8988T (cell line): Measurements from ENCODE around the gene PHKG1.
A peak's percentile ranks its signal among the peaks of the same experiment; 100 is the strongest.
"Not testable (repeated sequence)": the region's sequence is repeated elsewhere in the genome, so short reads cannot be mapped to it uniquely, and the experiment has no call there.

Source experiments
- DNase-seq: peaks from one replicate; pipeline ENCODE4 v3.0.0; 2011

The PHKG1 gene

DNA sequence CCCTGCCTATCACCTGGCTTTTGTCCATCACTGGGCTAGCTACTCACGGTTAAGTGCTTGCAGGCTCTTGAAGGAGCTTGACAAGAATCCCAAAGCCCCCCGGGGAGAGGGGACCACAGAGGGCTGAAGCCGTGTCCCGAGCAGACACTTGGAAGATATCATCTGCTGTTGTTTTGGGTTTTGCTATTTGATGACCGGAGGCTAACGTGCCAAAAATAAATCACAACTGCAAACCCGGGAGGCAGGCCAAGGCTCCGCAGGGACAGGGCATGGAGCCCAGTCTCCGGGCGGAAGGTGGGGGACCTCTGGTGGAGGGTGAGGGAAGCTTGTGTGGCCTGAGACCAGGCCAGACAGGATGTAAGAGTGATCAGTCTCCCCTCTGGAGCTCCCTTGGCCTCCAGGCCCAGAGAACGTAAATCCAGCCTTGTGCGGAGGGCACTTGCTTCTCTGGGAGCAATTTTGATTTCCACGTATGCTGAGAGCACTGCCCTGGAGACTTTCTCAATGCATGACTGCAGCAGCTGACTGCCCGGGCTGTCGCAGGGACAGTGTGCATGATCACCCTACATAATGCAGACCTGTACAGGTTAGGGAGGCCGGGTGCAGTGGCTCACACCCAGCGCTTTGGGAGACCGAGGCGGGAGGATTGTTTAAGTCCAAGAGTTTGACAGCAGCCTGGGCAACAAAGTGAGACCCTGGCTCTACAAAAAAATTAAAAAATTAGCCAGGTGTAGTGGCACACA lies at the start of gene PHKG1:
Gene PHKG1 (minus strand): TSS at position 164 of the 743 bp plus-strand sequence. CDS start 4,011 bp downstream, outside the sequence.
- DNase-seq = peak; percentile 29

DNA sequence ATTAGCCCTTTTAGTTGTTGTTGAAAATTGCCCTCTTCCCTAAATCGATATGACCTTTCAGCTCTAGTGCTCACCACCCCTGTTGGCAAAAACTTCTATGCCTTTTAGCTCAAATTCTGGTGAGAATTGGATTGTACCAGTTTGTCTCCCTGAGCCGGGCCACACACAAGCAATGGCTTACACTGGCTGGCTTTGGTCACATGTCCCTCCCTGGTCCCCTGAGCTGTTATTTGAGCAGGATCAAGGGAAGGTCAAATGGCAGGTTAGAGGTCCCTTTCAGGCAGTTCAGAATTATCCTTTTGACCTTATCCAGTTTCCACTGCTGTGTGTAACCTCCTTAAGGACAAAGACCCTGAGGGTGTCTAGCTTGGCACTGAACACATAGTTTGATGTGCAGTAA lies 38.3 kb upstream of the PHKG1 start:
- DNase-seq = not testable (repeated sequence)

DNA sequence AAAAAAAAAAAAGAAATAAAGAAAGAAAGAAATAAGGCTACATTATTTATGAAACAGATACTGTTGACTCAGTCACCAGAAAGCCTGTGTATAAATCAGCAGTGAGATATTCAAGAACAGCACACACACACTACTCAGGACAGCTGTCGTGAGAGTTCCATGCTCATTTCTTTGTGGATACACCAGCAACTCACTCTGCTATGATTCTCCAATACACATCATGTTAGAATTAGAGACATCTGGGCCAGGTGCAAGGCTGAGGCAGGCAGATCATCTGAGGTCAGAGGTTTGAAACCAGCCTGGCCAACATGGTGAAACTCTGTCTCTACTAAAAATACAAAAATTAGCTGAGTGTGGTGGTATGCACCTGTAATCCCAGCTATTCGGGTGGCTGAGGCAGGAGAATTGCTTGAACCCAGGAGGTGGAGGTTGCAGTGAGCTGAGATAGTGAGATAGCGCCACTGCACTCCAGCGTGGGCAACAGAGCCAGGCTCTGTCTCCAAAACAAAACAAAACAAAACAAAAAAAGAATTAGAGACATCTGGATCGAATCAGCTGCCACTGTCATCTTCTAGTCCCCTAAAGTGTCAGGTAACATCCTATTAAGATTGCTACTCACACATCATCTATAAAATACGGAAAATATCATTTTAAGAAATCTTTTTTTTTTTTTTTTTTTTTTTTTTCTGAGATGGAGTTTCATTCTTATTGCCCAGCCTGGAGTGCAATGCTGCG lies 34.7 kb upstream of the PHKG1 start:
- DNase-seq = no peak

DNA sequence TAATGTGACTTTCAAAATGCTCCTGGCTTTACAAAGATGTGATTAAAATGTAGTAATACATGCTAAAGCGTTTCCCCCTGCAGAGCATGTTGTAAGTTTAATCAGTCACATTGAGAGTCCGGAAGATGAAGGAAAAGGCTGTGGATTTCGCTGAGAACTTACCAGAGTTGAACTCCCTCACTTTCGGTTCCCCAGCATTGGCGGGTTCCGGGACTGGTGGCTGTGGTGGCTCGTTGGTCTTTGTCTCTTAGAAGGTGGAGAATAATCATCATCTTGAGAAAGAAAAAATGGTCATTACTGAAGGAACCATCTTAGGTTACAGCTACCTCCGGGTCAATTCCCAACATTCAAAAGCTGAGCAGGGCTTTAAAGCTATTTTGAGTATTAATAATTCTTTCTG lies 33.1 kb upstream of the PHKG1 start:
- DNase-seq = no peak

DNA sequence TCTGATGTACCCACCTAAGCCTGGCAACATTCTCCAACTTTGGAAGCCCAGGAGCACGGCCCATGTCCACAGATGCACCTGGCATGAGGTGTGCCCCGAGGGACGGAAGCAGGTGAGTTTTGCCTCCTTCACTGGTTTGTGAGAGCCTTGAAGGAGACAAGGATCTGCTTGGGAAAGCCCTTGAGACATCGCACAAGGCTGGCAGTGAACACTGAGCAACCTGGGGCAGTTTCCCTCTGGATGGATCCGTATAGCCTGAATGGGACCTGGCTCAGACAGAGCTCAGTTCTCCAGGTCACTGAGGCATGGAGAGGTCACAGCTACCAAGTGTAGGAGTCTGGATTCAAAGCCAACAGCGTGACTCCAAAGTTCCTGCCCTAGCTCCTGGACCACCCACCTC lies 32.2 kb upstream of the PHKG1 start:
- DNase-seq = no peak

DNA sequence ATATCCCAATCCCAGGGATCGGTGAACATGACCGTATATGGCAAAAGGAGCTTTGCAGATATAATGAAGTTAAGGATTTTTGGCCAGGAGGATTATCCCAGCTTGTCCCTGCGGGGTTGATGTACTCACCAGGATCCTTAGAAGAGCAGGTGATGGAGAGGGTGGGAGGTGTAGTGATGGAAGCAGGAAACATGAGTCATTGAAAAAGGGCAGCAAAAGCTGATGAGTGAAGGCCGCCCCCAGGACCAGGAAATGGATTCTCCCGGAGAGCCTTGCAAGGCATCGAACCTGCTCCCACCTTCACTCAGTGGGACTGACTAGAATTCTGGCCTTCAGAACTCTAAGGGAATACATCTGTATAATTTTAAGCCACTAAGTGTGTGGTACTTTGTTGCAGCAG lies 28.7 kb upstream of the PHKG1 start:
- no peak for DNase-seq

DNA sequence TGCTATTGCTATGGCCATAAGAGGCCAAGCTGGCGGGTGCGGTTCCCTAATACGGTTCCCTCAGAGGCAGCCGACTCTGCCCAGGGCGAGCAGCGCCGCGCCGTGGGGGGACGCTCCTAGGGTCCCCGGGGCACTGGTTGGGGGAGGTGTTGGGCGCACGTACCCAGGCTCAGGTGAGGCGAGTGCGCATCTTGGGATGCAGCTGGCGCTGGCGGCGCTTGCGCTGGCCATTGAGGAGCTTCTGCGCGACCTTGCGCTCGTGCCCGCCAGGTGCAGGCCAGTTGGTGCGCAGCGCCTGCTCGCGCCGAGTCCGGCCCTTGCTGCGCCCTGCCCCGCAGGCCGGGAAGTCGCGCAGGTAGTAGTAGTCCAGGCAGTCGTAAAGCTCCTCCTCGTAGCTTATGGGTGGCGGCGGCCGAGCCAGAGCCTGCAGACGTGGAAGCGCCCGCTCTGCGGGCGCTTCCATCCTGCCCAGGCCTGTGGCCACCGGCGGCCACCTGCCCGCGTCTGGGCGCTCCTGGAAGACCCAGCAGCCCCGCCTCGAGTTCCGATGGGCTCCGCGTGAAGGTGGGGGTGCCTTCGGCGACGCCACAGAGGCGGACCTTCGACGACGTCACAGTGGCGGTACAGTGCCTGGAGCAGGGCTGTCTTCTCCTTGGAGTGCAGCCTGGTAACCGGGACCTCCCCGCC lies 23.2 kb upstream of the PHKG1 start, which contains the start of gene NUPR2:
Gene NUPR2 (minus strand): TSS at position 566 of the 687 bp plus-strand sequence. CDS start 103 bp downstream, at position 463.
- DNase-seq = no peak

DNA sequence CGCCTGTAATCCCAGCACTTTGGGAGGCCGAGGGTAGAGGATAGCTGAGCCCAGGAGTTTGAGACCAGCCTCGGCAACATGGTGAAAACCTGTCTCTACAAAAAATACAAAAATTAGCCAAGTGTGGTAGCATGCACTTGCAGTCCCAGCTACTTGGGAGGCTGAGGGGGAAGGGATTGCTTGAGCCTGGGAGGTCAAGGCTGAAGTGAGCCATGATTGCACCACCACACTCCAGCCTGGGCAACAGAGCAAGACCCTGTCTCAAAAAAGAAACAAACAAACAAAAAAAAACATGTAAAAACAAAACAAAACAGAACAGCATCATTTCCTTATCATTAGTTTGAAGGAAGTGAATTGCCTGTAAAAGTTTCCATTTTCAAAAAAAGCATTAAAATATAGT lies 19.5 kb upstream of the PHKG1 start:
- not testable (repeated sequence) for DNase-seq

DNA sequence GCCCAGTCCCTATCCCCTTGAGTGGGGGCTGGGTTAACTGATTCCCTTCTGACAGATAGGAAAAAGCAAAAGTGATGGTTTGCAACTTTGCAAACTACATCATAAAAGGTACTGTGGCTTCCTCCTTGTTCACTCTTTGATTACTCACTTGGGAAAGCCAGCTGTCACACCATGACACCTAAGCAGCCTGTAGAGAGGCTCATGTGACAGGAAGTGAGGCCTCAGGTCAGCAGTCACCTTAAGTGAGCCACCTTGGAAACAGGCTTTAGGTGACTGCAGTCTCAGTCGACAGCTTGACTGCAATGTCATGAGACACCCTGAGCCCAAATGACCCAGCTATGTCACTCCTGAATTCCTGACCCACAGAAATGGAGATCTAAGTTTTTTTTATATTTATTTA lies 17.9 kb upstream of the PHKG1 start:
- DNase-seq = no peak

DNA sequence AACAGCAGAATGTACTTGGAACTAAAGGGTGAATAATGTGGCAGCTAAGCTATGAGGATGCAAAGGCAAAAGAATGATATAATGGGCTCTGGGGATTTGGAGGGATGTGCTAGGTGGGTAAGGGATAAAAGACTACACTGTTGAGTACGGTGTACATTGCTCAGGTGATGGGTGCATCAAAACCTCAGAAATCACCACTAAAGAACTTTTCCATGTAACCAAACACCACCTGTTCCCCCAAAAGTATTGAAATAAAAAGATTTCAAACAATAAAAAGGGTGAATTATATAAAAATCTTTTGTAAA lies 15.2 kb upstream of the PHKG1 start:
- no peak for DNase-seq

DNA sequence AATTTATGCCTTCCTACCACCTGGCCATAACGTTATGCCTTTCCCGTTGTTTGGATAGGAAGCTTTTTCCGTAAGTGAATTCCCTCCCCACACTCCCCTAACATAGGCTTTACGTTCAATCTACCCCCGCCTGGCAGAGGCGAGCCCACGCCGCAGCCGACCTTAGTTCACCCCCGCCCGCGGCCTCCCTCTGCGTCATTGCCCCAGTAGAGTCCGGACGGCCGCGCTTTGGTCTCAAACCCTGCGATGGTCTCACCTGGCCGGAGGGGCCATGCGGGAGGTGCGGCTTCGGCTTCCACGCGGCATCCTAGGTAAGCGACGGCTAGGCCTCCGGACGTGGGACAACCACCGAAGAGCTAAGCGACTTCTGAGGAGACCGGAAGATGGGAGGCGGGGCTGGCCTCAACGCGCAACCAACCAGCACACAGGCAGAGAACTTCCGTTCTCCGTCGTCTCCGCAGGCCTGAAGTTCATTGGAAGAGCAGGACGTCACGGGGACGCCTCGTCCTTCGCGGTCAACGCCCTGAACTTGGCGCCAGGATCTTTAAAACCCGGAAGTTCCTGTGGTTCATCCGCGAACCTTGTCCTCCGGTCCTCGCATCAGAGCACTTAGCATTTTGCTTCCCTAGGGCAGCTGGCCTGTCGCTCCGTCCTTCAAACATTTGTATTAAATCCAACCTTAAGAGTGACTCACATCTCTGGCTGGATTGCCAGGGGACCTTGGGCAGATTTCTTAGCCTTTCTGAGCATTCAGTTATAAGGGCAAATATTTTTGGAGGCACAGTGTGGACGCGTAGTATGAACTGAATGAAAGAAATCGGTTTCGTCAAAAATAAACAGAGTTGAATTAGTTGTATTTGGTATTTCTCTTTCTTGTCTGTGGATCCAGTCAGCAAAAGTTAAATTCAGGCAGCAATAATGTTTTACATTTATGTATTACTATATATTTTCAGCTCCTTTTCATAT lies 13.6 kb upstream of the PHKG1 start, which contains the start of gene CHCHD2:
Gene CHCHD2 (minus strand): TSS at position 369 of the 966 bp plus-strand sequence. CDS start 63 bp downstream, at position 306.
- DNase-seq = peak; percentile 63

DNA sequence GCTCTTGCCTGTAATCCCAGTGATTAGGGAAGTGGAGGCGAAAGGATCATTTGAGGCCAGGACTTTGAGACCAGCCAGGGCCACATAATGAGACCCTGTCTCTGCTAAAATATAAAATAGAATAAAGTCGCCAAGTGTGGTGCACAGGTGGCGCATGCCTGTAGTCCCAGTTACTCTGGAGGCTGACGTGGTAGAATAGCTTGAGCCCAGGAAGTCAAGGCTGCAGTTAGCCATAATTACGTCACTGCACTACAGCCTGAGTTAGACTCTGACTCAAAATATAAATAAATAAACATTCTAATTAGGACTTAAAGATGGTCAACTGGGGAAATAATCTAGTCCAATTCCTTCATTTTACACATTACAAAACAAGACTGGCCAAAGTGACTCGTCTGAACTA lies 12.8 kb upstream of the PHKG1 start:
- no peak for DNase-seq

DNA sequence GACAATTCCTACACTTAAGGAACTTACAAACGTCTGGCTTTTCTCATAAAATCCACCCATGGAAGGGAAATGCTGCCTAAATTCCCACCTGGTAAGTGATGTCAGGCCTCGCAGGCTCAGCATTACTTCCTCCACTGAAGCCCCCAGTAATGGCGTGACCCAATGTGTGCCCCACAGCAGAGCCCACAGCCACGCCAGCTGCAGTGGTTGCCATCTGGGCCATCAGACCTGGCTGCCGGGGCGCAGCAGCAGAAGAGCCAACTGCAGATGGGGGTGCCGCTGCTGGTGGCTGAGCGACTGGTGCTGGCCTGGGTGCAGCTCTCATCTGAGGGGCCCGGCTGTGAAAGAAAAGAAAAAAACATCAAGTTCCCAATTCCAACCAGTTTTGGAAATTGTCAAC lies 11.4 kb upstream of the PHKG1 start:
- not testable (repeated sequence) for DNase-seq

DNA sequence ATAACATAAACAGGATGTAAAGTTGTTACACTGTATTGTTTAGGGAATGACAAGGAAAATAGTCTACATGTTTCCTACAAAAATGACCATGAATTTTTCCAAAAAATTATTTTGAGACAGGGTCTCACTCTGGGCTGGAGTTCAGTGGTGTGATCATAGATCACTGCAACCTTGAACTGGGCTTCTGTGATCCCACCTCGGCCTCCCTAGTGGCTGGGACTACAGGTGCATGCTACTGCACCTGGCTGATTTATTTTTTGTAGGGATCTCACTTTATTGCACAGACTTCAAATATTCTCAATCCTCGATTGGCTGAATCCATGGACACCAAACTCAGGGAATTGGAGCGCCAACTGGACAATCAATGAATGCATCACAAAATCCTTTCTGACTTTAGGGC lies 6.9 kb upstream of the PHKG1 start:
- DNase-seq = no peak

DNA sequence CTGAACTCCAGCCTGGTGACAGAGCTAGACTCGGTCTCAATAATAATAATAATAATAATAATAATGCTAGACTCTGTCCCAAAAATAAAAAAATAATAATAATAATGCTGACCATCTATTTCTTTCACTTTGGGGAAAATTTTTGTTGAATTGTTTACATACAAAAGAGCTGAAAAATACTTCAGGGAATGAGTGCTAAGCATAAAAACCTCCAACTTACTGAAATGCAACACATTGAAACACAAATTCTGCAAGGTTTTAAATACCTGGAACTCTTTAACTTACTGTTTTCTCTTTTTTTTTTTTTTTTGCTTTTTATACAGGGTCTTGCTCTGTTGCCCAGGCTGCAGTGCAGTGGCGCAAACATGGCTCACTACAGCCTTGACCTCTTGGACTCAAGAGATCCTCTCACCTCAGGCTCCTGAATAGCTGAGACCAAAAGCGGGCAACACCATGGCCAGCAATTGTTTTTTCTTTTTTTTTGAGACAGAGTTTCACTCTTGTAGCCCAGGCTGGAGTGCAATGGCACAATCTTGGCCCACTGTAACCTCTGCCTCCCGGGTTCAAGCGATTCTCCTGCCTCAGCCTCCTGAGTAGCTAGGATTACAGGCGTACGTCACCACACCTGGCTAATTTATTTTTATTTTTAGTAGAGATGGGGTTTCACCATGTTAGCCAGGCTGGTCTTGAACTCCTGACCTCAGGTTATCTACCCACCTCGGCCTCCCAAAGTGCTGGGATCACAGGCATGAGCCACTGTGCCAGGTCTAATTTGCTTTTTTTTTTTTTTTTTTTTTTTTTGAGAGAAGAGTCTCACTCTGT lies 5.6 kb upstream of the PHKG1 start:
- not testable (repeated sequence) for DNase-seq

DNA sequence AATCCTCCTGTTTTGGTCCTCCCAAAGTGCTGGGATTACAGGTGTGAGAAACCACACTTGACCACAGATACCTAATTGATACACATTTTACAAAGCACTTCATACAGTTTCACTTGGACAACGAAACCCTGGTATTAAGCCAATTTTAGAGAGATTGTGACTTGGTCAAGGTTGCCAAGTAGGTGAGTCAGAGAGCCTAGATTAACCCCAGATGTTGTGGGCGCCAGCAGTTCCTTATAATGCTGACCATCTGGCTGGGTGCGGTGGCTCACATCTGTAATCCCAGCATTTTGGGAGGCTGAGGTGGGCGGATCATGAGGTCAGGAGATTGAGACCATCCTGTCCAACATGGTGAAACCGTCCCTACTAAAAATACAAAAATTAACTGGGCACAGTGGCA lies 4.9 kb upstream of the PHKG1 start:
- DNase-seq = no peak

DNA sequence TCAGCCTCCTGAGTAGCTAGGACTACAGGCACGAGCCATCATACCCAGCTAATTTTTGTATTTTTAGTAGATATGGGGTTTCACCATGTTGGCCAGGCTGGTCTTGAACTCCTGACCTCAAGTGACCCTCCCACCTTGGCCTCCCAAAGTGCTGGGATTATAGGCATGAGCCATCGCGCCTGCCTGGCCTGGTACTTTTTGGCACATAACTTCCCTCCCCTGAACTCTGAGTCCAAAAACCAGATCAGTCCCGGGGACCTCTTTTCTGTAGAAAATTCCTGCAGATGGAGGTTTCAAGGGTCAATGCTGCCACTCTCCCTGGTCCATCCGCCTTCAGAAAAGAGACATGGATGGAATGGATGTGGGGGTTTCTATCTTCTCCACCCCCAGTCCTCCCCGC lies 364 bp downstream of the PHKG1 start:
- DNase-seq = not testable (repeated sequence)

DNA sequence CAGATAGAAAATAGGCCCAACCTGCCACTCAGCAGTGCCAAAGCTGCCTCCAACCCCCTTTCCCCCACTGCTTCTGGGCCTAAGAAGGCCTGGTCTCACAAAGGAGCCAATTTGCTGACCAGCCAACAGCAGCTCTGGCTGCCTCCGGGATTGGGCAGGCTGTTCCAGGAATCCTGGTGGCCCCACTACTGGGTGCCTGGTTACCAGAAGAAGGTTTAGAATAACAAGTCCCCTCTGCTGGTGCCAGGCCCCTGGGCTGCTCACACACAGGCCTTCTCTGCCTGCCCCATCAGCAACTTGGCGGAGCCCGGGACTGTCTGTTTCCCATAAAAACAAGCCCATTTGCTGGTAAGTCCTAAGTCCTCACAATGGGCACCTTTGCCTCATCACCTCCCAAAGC lies 1.2 kb downstream of the PHKG1 start:
- no peak for DNase-seq

DNA sequence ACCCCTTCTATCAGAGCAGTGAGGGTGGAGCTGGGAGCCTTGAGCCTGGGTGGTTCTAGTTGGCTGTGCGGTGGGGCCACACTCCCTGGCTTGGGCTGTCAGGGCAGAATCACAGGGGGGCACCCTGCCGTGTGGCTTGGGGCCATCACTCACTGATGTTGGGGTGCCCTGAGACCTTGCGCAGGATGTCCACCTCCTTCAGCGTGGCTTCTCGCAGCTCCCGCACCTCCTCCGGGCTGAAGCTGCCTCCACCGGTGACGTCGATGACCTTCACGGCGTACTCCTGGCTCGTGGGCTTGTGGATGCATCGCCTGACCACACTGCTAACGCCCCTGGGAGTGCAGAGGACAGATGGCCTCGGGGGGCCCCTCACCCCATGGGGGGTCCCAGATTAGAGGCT lies 5.3 kb downstream of the PHKG1 start:
- no peak for DNase-seq

DNA sequence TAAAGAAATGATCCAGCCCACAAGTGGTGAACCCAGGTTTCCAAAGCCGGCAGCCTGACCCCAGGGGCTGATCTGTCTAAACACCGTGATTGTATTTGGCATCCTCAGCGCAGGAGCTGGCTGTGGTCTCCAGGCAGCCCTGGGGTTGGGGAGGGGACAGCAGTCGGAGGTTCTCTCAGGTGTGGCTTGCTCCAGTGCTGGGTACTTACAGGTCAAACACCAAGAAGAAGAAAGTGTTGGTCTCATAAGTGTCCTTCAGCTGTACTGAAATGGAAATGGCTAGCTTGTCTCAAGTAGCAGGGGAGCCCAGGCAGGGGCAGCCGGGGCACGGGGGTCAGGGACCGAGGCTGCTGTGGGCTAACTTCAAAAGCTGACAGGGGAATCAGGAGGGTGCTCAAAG lies 6.0 kb downstream of the PHKG1 start:
- no peak for DNase-seq

DNA sequence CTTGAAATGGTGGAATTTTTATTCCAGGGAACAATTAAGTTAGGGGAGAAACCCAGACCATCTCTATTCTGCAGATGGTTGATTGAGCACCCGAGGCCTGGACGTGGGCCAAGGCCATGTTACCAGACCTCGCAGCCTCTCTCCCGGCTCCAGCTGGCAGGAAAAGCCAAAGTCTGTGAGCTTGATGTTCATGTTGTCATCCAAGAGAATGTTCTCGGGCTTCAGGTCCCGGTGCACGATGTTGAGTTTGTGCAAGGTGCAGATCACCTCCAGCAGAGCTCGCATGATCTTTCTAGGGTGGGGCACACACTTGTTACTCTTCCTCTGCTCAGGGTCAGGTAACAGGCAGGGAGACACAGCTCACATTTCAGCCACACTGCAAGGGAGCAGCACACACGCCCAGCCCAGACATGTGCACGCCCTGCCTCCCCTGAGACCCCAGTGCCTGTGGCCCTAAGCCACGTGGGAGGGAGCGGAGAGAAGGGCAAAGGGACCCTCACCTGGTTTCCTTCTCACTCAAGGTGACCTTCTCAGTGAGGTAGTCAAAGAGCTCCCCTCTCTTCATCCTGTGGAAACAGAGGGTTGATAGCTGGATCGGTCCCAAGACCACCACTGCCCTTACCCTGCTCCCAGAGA lies 9.5 kb downstream of the PHKG1 start:
- no peak for DNase-seq
